ENCODE data around the gene KAT8. TPM values are rescaled to one million over a fixed set of nuclear protein-coding genes. Genes with fewer than 3 reads are reported as not detected.

KAT8 gene
- total and polyA plus RNA-seq, 10 of the 15 experiments (the other 5 are each of a cell fraction or from before 2014, with no cell fraction given): 5.5 to 55.8 (median 39.6) TPM

DNA sequence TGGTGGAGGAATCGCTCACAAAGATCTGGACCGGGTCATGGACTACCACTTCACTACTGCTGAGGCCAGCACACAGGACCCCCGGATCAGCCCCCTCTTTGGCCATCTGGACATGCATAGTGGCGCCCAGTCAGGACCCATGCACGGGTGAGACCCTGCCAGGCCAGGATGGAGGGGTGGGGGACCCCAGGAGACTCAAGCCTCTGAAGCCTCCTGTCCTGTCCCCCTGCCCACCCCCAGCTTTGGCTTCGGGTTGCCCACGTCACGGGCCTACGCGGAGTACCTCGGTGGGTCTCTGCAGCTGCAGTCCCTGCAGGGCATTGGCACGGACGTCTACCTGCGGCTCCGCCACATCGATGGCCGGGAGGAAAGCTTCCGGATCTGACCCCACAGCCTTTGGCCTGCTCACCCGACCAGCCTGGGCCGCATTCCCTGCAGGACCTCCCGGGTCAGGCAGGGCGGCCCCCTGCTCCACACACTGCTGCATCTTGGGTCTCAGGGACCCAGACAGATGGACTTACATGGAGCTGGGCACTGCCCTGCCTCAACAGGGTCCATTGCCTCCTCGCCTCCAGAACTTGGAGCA is 5.5 kb upstream of the KAT8 start (continued):
- TF ChIP-seq NFIC (IDR thresholded peaks at IDR 0.05; ENCODE audit: low read depth, low read length) (no peak), NRF1 (conservative IDR thresholded peaks at IDR 0.05; ENCODE audit: low read depth, low read length) (no peak), CHD2 (IDR thresholded peaks at IDR 0.05; ENCODE audit: borderline replicate concordance, low read depth, low read length) (no peak)

DNA sequence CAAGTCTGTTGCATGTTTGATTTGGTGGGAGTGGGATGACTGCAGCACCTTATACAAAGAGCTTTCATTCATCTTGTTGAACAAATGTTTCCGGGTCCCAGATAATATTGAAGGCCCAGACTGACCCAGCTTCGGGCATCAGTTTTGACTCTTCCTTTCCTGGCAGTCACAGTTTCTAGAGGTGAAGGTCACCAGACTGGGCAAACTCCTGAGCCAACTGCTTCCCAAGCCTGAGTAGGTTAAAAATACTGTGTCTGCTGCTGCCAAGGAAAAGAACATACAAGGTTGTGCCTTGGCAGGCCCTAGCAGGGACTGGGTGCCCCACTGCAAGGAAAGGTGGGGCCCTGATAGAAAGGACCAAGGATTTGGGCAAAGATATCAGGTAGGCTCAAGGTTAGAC is 4.8 kb upstream of the KAT8 start:
- POLR2A ChIA-PET: no interaction called here
- H4K20me1 ChIP-seq (ENCODE audit: control insufficient read depth, insufficient read depth): no peaks in the 10 kb centered on the region
- no peaks in the 10 kb centered on the region for H3K9me3 ChIP-seq (replicated peaks; ENCODE audit: control insufficient read depth, insufficient read depth, low read length)
- SMC1A ChIA-PET (ENCODE audit: uncharacterized antibody, unreplicated experiment): no interaction called here
- no peaks in the 10 kb centered on the region for H3K27me3 ChIP-seq (replicated peaks in 1 of 2; ENCODE audit: control insufficient read depth in 2 of 2, insufficient read depth in 2 of 2, low read length in 1 of 2)
- peaks cover 11% of the 10 kb centered on the region for H3K4me1 ChIP-seq (ENCODE audit: control insufficient read depth, insufficient read depth, low read length)
- H3K4me3 ChIP-seq: no peak overlapping the region
- H3K9ac ChIP-seq (ENCODE audit: control insufficient read depth, insufficient read depth, low read length): no peak overlapping the region
- TF ChIP-seq IRF4 (IDR thresholded peaks at IDR 0.05; ENCODE audit: low read depth, low read length) (no peak), RB1 (IDR thresholded peaks at IDR 0.05; ENCODE audit: borderline replicate concordance) (no peak), BACH1 (IDR thresholded peaks at IDR 0.05; ENCODE audit: borderline replicate concordance) (no peak), ZNF274 (IDR thresholded peaks at IDR 0.05; ENCODE audit: insufficient read depth, insufficient read length) (no peak), SUPT20H (IDR thresholded peaks at IDR 0.05; ENCODE audit: borderline replicate concordance, control insufficient read depth, low read depth, low read length) (no peak), DPF2 (IDR thresholded peaks at IDR 0.05) (no peak), GABPA (IDR thresholded peaks at IDR 0.05; ENCODE audit: low read depth) (no peak), CBFB (IDR thresholded peaks at IDR 0.05; ENCODE audit: low read depth) (no peak)
- TF ChIP-seq, protein P1, sequence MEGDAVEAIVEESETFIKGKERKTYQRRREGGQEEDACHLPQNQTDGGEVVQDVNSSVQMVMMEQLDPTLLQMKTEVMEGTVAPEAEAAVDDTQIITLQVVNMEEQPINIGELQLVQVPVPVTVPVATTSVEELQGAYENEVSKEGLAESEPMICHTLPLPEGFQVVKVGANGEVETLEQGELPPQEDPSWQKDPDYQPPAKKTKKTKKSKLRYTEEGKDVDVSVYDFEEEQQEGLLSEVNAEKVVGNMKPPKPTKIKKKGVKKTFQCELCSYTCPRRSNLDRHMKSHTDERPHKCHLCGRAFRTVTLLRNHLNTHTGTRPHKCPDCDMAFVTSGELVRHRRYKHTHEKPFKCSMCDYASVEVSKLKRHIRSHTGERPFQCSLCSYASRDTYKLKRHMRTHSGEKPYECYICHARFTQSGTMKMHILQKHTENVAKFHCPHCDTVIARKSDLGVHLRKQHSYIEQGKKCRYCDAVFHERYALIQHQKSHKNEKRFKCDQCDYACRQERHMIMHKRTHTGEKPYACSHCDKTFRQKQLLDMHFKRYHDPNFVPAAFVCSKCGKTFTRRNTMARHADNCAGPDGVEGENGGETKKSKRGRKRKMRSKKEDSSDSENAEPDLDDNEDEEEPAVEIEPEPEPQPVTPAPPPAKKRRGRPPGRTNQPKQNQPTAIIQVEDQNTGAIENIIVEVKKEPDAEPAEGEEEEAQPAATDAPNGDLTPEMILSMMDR (IDR thresholded peaks at IDR 0.05 in 2 of 3, conservative IDR thresholded peaks at IDR 0.05 in 1 of 3; ENCODE audit: control insufficient read depth in 2 of 3, extremely low read depth in 1 of 3, insufficient read depth in 1 of 3, low read depth in 3 of 3, low read length in 3 of 3): no peak
- TF ChIP-seq, protein P2, sequence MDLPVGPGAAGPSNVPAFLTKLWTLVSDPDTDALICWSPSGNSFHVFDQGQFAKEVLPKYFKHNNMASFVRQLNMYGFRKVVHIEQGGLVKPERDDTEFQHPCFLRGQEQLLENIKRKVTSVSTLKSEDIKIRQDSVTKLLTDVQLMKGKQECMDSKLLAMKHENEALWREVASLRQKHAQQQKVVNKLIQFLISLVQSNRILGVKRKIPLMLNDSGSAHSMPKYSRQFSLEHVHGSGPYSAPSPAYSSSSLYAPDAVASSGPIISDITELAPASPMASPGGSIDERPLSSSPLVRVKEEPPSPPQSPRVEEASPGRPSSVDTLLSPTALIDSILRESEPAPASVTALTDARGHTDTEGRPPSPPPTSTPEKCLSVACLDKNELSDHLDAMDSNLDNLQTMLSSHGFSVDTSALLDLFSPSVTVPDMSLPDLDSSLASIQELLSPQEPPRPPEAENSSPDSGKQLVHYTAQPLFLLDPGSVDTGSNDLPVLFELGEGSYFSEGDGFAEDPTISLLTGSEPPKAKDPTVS (IDR thresholded peaks at IDR 0.05; ENCODE audit: low read depth, low read length): no peak
- TF ChIP-seq, protein P3, sequence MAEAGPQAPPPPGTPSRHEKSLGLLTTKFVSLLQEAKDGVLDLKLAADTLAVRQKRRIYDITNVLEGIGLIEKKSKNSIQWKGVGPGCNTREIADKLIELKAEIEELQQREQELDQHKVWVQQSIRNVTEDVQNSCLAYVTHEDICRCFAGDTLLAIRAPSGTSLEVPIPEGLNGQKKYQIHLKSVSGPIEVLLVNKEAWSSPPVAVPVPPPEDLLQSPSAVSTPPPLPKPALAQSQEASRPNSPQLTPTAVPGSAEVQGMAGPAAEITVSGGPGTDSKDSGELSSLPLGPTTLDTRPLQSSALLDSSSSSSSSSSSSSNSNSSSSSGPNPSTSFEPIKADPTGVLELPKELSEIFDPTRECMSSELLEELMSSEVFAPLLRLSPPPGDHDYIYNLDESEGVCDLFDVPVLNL (IDR thresholded peaks at IDR 0.05; ENCODE audit: low read depth, low read length): no peak
- TF ChIP-seq, protein P4, sequence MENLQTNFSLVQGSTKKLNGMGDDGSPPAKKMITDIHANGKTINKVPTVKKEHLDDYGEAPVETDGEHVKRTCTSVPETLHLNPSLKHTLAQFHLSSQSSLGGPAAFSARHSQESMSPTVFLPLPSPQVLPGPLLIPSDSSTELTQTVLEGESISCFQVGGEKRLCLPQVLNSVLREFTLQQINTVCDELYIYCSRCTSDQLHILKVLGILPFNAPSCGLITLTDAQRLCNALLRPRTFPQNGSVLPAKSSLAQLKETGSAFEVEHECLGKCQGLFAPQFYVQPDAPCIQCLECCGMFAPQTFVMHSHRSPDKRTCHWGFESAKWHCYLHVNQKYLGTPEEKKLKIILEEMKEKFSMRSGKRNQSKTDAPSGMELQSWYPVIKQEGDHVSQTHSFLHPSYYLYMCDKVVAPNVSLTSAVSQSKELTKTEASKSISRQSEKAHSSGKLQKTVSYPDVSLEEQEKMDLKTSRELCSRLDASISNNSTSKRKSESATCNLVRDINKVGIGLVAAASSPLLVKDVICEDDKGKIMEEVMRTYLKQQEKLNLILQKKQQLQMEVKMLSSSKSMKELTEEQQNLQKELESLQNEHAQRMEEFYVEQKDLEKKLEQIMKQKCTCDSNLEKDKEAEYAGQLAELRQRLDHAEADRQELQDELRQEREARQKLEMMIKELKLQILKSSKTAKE (IDR thresholded peaks at IDR 0.05; ENCODE audit: low read depth, poor library complexity, severe bottlenecking): no peak
- no peak overlapping the region for H3K4me2 ChIP-seq (ENCODE audit: control insufficient read depth, insufficient read depth)
- H3K79me2 ChIP-seq (ENCODE audit: control insufficient read depth, insufficient read depth, low read length): peaks cover 13% of the 10 kb centered on the region
- H3K36me3 ChIP-seq (ENCODE audit: control insufficient read depth in 2 of 2, insufficient read depth in 2 of 2, low read length in 1 of 2): peaks cover 0 to 4% of the 10 kb centered on the region in 2 experiments; a peak in 3 of 4 replicates
- BruUV-seq (replicated peaks): no TSS peak
- ATAC-seq: no peak
- no peak for FAIRE-seq
- RAD21 ChIA-PET (ENCODE audit: unreplicated experiment): no interaction called here
- CTCF ChIA-PET: interaction anchor here (1.6 kb wide), 1 partner anchor 30 kb away, joined by 7 read pairs; no protein-coding TSS in a partner anchor
- intact Hi-C loops (cut with micrococcal nuclease; ENCODE audit: unreplicated experiment): loop anchor here (10.0 kb wide), 1 partner anchor 762 kb away; the partner anchor contains the start of gene ZNF267
- 100% methylated on average over 2 of the region's 2 CpGs for WGBS (ENCODE audit: insufficient coverage, insufficient replicate concordance, low lambda C conversion rate, missing lambda C conversion rate)
- DNase-seq (ENCODE audit: low read depth, low spot score): no peak
- in situ Hi-C loops (cut with MboI): loop anchor here (10.0 kb wide), 1 partner anchor 762 kb away; the partner anchor contains the start of gene ZNF267
- H2AFZ ChIP-seq (ENCODE audit: control insufficient read depth, low read depth, low read length): no peak overlapping the region
- H3K27ac ChIP-seq (ENCODE audit: control insufficient read depth, insufficient read depth): no peak overlapping the region

Data from GM12878 (cell line).